HPDE6-E6E7 (cell line): Measurements from ENCODE around the gene TYMP.
"Not testable (repeated sequence)": the region's sequence is repeated elsewhere in the genome, so short reads cannot be mapped to it uniquely, and the experiment has no call there.

Experiments used
- DNase-seq: peaks from one replicate; pipeline ENCODE4 v3.0.0; 2011; ENCODE audit warnings: missing footprints; ENCODE audit errors: extremely low spot score

TYMP gene

GRCh38 chr22:50524676-50525103, 5.1 kb downstream of the TYMP start:
- DNase-seq, result no peak

- DNase-seq, result no peak
Measured at GRCh38 chr22:50523806-50524675, 5.8 kb downstream of the TYMP start.

GRCh38 chr22:50523458-50523805, 6.4 kb downstream of the TYMP start:
- no peak for DNase-seq

GRCh38 chr22:50522806-50523438, 6.9 kb downstream of the TYMP start:
- no peak for DNase-seq

- no peak for DNase-seq
Measured at GRCh38 chr22:50522208-50522805, 7.5 kb downstream of the TYMP start.

DNA sequence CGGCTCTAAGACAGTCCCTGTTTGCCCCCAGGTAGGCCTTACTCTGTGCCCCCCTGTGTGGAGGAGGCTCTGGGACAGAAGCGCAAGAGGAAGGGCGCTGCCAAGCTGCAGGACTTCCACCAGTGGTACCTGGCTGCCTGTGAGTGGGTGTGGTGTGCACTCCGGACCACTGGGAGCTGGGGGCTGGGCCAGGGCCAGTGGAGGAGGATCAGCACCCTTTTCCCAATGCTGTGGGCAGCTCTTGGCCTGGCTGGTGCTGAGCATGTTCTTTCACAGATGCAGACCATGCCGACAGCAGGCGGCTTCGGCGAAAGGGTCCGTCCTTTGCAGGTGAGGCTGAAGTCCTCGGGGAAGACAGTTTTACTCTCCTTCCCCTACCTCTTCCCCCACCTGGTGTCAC, 8.1 kb downstream of the TYMP start:
- no peak for DNase-seq

DNA sequence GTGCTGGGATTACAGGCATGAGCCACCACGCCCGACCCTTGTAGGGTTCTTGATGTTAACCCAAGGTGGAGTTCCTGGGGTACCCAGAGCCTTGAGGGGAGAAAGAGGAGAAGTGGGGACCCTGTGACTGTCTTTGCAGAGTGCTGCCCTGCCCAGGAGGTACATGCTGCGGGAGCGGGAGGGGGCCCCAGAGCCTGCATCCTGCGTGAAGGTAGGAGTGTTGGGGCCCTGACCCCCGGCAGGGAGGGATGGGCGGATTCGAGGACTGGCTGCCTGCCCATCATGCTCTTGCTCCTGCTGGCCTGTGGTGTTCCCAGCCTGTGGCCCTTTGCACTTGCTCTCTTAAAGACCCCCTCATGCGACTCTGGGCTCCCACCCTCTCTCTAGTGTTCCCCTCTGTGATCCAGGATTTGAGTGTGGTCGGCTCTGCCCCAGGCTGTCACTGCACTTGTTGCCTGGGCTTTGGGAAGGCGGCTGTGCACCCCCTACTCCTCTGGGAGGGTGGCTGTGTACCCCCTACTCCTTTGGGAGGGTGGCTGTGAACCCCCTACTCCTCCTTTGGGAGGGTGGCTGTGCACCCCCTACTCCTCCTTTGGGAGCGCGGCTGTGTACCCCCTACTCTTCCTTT, 8.9 kb downstream of the TYMP start:
- DNase-seq, result no peak

GRCh38 chr22:50520184-50520583, 9.6 kb downstream of the TYMP start:
- not testable (repeated sequence) for DNase-seq

DNA sequence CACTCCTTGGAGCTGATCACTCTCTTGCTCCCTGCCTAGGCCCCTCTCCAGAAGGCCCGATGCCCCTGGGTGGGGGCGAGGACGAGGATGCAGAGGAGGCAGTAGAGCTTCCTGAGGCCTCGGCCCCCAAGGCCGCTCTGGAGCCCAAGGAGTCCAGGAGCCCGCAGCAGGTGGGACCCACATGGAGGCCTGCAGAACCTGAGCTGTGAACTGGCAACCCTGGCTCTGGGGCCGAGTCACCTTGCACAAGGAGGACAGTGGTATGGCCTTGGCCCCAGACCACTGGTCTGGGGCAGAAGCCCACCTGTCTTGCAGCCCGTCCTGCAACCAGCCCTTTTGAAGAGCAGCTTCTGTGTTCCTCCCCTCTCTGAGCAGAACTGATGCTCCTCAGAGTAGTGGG, 10.7 kb downstream of the TYMP start:
- no peak for DNase-seq

DNA sequence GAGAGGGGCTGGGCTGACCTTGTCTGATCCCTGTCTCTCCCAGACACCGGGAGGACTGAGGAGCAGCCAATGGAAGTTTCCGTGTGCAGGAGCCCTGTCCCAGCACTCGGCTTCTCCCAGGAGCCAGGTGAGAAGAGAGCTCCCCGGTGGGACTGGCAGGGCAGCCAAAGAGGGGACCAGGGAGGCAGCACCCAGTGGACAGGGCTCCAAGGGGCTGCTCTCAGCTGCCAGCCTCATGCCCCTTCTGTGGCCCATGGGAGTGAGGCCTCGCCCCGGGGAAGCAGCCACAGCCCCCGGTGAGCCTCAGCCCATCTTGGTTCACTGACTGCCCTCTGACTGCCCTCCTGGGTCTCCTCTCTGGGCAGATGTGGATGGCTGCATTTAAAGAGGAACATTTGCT, 11.2 kb downstream of the TYMP start:
- no peak for DNase-seq

DNA sequence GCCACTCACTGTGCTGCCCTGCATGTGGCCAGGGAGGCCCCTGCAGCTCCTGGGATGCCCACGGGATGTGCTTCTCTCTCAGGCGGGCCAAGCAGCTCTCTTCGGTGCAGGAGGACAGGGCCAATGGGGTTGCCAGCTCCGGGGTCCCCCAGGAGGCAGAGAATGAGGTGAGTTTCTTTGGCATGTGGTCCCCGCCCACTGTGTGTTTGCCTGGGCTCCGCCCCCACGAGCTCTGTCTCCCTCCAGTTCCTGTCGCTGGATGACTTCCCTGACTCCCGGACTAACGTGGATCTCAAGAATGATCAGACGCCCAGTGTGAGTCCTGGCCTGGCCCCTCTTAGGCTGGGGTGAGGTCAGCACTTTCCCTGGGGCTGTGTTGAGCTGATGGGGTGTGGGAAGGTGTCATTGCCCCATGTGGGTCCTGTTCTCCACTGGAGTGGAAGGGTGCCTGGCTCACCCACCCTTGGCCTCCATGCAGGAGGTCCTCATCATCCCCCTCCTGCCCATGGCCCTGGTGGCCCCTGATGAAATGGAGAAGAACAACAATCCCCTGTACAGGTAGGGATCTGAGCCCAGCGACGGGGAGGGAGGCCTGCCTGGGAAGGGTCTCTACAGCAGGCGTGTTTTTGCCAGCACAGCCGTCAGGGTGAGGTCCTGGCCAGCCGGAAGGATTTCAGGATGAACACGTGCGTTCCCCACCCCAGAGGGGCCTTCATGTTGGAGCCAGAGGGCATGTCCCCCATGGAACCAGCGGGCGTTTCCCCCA, 12.1 kb downstream of the TYMP start:
- no peak for DNase-seq

DNA sequence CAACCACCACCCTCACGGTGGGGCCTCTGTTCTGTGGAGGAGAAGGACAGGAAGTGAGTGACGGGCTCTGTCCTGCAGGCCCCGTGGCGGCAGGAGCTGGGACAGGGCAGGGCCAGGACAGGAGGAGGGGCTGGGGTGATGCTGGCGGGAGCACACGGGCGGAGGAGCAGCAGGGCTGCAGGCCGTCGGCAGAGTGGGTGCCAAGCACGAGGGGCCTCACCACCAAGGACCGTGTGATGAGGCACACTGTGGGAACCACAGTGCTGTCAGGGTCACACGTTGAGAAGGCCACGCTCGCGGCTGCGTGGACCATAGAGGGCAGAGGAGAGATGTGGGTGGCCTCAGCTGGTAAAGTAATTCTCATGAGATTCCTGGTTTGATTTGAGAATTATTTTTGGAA, 12.9 kb downstream of the TYMP start:
- no peak for DNase-seq

DNA sequence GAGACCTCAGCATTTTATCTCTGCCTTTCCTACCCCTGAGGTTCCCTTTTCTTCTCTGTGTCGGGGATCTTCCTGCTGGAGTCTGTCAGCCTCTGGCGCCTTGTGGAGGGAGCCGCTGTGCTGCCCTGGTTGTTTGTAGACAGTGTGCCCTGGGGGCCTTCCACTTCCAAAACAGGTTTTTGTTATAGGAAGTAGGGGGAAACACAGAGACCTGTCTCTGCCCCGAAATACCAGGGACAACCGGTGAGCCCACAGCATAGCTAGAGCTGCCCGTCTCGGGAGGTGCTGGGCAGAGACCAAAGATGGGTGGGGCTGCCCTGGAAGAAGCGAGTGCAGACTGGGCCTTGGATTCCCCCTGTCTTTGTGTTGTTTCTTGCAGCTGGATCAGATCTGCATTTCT, 13.7 kb downstream of the TYMP start:
- no peak for DNase-seq

DNA sequence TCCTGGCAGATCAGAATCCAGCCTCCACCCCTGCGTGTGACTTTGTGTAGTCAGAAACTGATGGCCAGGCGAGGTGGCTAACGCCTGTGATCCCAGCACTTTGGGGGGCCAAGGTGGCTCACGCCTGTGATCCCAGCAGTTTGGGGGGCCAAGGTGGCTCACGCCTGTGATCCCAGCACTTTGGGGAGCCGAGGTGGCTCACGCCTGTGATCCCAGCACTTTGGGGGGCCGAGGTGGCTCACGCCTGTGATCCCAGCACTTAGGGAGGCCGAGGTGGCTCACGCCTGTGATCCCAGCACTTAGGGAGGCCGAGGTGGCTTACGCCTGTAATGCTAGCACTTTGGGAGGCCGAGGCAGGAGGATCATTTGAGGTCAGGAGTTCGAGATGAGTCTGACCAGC, 16.6 kb downstream of the TYMP start:
- DNase-seq, result no peak

DNA sequence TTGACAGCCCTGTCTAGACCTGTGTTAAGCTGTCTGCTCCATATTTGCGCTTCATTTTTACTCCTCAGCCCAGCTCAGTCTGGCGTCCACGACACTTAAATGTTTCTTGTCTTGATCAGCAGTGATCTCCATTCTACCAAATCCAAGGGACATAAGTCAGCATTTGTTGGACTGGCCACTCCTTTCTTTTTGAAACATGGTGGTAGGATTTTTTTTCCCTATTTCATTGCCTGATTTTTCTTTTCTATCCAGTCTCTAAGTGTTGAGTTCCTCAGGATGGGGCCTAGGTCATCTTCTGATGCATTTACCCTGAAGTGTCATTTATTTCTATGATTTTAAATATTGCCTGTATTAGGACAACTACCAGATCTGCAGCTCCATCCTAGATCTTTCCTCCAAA, 20.9 kb downstream of the TYMP start:
- no peak for DNase-seq

- DNase-seq, result peak; percentile 93
Measured at GRCh38 chr22:50507991-50508884, 21.6 kb downstream of the TYMP start, which contains the start of gene NCAPH2. TSS of gene NCAPH2 (plus strand) at chr22:50508224. CDS start at chr22:50508338, 114 bp downstream.

GRCh38 chr22:50507421-50507990, 22.3 kb downstream of the TYMP start, which contains the start of gene LMF2:
TSS of gene LMF2 (minus strand) at chr22:50507702. CDS start at chr22:50507675, 27 bp downstream.
- no peak for DNase-seq

DNA sequence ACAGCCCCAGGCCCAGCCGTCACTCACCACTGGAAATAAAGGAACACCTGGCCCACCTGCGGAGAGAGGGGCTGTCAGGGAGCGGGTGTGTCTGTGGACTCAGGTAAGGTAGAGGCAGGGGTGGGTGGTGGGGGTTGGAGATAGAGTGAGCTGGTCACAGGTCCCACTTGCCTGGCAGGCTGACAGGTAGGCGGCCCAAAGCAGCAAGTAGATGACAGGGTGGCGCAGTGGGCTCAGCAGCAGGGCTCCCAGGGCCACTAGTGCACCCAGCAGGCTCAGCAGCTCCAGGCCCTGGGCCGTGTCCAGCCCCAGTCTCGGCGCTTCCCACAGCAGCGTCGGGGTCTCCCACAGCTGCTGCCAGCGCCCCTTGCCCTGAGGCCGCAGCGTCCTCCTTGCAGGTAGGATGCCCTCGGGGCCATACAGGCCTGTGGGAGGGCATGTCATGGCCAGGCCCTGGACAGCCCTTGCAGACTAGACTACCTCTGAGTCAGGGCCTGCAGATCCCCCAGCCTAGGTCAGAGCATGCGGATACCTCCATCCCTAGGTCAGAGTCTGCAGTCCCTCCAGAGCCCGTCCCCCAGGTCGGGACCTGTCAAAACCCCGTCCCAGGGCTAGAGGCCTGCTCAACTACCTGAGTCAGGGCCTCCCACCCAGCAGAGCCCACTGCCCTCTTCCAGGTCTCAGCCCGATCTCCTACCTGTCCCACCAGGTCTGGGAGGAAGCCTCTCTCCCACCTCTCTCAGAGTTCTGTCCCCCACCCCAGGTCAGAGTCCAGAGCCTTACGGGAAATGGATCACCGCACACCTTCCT, 23.0 kb downstream of the TYMP start:
- DNase-seq, result no peak
